Dendritic cell treated with granulocyte-macrophage colony-stimulating factor and Interleukin-4, amounts not matched to agents 40 ng/mL and 50 ng/mL, for 4 days (primary cell): ENCODE results near the gene PEX10.
"Not testable (repeated sequence)": the region's sequence is repeated elsewhere in the genome, so short reads cannot be mapped to it uniquely, and the experiment has no call there.

Experiments used
- H3K27ac Mint-ChIP-seq: one replicate; pipeline ENCODE4 v1.8.0; 2022; ENCODE audit warnings: mild to moderate bottlenecking, mixed read lengths
- H3K27me3 Mint-ChIP-seq: one replicate; pipeline ENCODE4 v1.8.0; 2022; ENCODE audit warnings: mild to moderate bottlenecking, mixed read lengths
- H3K36me3 Mint-ChIP-seq: one replicate; pipeline ENCODE4 v1.8.0; 2022; ENCODE audit warnings: low read depth, mixed read lengths
- H3K4me1 Mint-ChIP-seq: one replicate; pipeline ENCODE4 v1.8.0; 2022; ENCODE audit warnings: low read depth, mixed read lengths
- H3K4me3 Mint-ChIP-seq: one replicate; pipeline ENCODE4 v1.8.0; 2022; ENCODE audit warnings: mild to moderate bottlenecking, moderate library complexity, mixed read lengths
- H3K9me3 Mint-ChIP-seq: one replicate; pipeline ENCODE4 v1.8.0; 2022; ENCODE audit warnings: mixed read lengths
- intact Hi-C: fragments of 100-400 bp; cut with micrococcal nuclease; formaldehyde crosslinking; loops from one replicate; pipeline ENCODE4 v1.15.0; 2022

Gene PEX10

GRCh38 chr1:2447276-2448097 is 35.1 kb upstream of the PEX10 start:
- intact Hi-C loops, result no loop called here
- H3K27ac Mint-ChIP-seq, result no peak overlapping the region

GRCh38 chr1:2446861-2447260 is 34.5 kb upstream of the PEX10 start:
- H3K4me1 Mint-ChIP-seq, result no peaks in the 10 kb centered on the region
- intact Hi-C loops, result no loop called here
- H3K27me3 Mint-ChIP-seq, result peaks cover 44% of the 10 kb centered on the region
- no peak overlapping the region for H3K4me3 Mint-ChIP-seq
- H3K9me3 Mint-ChIP-seq, result no peaks in the 10 kb centered on the region
- H3K27ac Mint-ChIP-seq, result no peak overlapping the region
- no peaks in the 10 kb centered on the region for H3K36me3 Mint-ChIP-seq

More at GRCh38 chr1:2447276-2448097, 35.1 kb upstream of the PEX10 start:
- Mint-ChIP-seq H3K27me3 (peaks cover 39% of the 10 kb centered on the region), H3K4me1 (no peaks in the 10 kb centered on the region), H3K4me3 (no peak overlapping the region), H3K36me3 (no peaks in the 10 kb centered on the region), H3K9me3 (no peaks in the 10 kb centered on the region)

GRCh38 chr1:2446394-2446793 is 34.0 kb upstream of the PEX10 start:
- peaks cover 44% of the 10 kb centered on the region for H3K27me3 Mint-ChIP-seq
- H3K27ac Mint-ChIP-seq, result no peak overlapping the region
- no peak overlapping the region for H3K4me3 Mint-ChIP-seq
- H3K9me3 Mint-ChIP-seq, result no peaks in the 10 kb centered on the region
- H3K36me3 Mint-ChIP-seq, result no peaks in the 10 kb centered on the region
- intact Hi-C loops, result no loop called here
- H3K4me1 Mint-ChIP-seq, result no peaks in the 10 kb centered on the region

- Mint-ChIP-seq H3K27ac (no peak overlapping the region), H3K36me3 (no peaks in the 10 kb centered on the region), H3K9me3 (no peaks in the 10 kb centered on the region), H3K4me3 (no peak overlapping the region), H3K27me3 (peaks cover 44% of the 10 kb centered on the region), H3K4me1 (no peaks in the 10 kb centered on the region)
- intact Hi-C loops, result no loop called here
Measured at GRCh38 chr1:2445823-2446215, 33.5 kb upstream of the PEX10 start.

GRCh38 chr1:2445162-2445822 is 32.9 kb upstream of the PEX10 start:
- Mint-ChIP-seq H3K4me1 (no peaks in the 10 kb centered on the region), H3K27me3 (peaks cover 44% of the 10 kb centered on the region), H3K36me3 (no peaks in the 10 kb centered on the region), H3K27ac (no peak overlapping the region), H3K4me3 (no peak overlapping the region), H3K9me3 (no peaks in the 10 kb centered on the region)
- intact Hi-C loops, result no loop called here

- H3K4me3 Mint-ChIP-seq, result no peak overlapping the region
- H3K9me3 Mint-ChIP-seq, result no peaks in the 10 kb centered on the region
- intact Hi-C loops, result no loop called here
- H3K36me3 Mint-ChIP-seq, result no peaks in the 10 kb centered on the region
- H3K27ac Mint-ChIP-seq, result no peak overlapping the region
- H3K27me3 Mint-ChIP-seq, result peaks cover 44% of the 10 kb centered on the region
- no peaks in the 10 kb centered on the region for H3K4me1 Mint-ChIP-seq
Measured at GRCh38 chr1:2444138-2444591, 31.8 kb upstream of the PEX10 start.

GRCh38 chr1:2443277-2444137 is 31.1 kb upstream of the PEX10 start:
- H3K27ac Mint-ChIP-seq, result no peak overlapping the region
- no peaks in the 10 kb centered on the region for H3K4me1 Mint-ChIP-seq
- intact Hi-C loops, result no loop called here
- peaks cover 44% of the 10 kb centered on the region for H3K27me3 Mint-ChIP-seq
- H3K4me3 Mint-ChIP-seq, result no peak overlapping the region
- H3K36me3 Mint-ChIP-seq, result no peaks in the 10 kb centered on the region
- no peaks in the 10 kb centered on the region for H3K9me3 Mint-ChIP-seq

- Mint-ChIP-seq H3K36me3 (no peaks in the 10 kb centered on the region), H3K9me3 (no peaks in the 10 kb centered on the region), H3K4me3 (no peak overlapping the region), H3K27ac (no peak overlapping the region), H3K4me1 (no peaks in the 10 kb centered on the region), H3K27me3 (peaks cover 39% of the 10 kb centered on the region)
- intact Hi-C loops, result no loop called here
Measured at GRCh38 chr1:2442661-2443060, 30.3 kb upstream of the PEX10 start.

- Mint-ChIP-seq H3K9me3 (no peaks in the 10 kb centered on the region), H3K4me1 (no peaks in the 10 kb centered on the region), H3K36me3 (no peaks in the 10 kb centered on the region), H3K27me3 (peaks cover 31% of the 10 kb centered on the region), H3K4me3 (no peak overlapping the region), H3K27ac (no peak overlapping the region)
- intact Hi-C loops, result no loop called here
Measured at GRCh38 chr1:2441746-2442145, 29.4 kb upstream of the PEX10 start.

- H3K36me3 Mint-ChIP-seq, H3K9me3 Mint-ChIP-seq, intact Hi-C loops, H3K27ac Mint-ChIP-seq, H3K4me3 Mint-ChIP-seq, H3K4me1 Mint-ChIP-seq: not testable (repeated sequence)
- H3K27me3 Mint-ChIP-seq, result peaks cover 30% of the 10 kb centered on the region
Measured at GRCh38 chr1:2440346-2440745, 28.0 kb upstream of the PEX10 start.

- H3K36me3 Mint-ChIP-seq, result no peaks in the 10 kb centered on the region
- H3K27me3 Mint-ChIP-seq, result peaks cover 26% of the 10 kb centered on the region
- H3K4me3 Mint-ChIP-seq, result no peak overlapping the region
- no peaks in the 10 kb centered on the region for H3K9me3 Mint-ChIP-seq
- H3K4me1 Mint-ChIP-seq, result no peaks in the 10 kb centered on the region
- no peak overlapping the region for H3K27ac Mint-ChIP-seq
- intact Hi-C loops, result no loop called here
Measured at GRCh38 chr1:2439369-2439768, 27.0 kb upstream of the PEX10 start.

GRCh38 chr1:2438641-2439040 is 26.3 kb upstream of the PEX10 start:
- Mint-ChIP-seq H3K9me3 (no peaks in the 10 kb centered on the region), H3K4me1 (no peaks in the 10 kb centered on the region), H3K27ac (no peak overlapping the region), H3K27me3 (peaks cover 21% of the 10 kb centered on the region), H3K4me3 (no peak overlapping the region), H3K36me3 (no peaks in the 10 kb centered on the region)
- intact Hi-C loops, result no loop called here

- Mint-ChIP-seq H3K36me3 (no peaks in the 10 kb centered on the region), H3K4me1 (no peaks in the 10 kb centered on the region), H3K27ac (no peak overlapping the region), H3K27me3 (peaks cover 19% of the 10 kb centered on the region), H3K4me3 (no peak overlapping the region), H3K9me3 (no peaks in the 10 kb centered on the region)
- intact Hi-C loops, result no loop called here
Measured at GRCh38 chr1:2438038-2438437, 25.7 kb upstream of the PEX10 start.

GRCh38 chr1:2437617-2438016 is 25.3 kb upstream of the PEX10 start:
- Mint-ChIP-seq H3K4me1 (no peaks in the 10 kb centered on the region), H3K27ac (no peak overlapping the region), H3K4me3 (no peak overlapping the region), H3K36me3 (no peaks in the 10 kb centered on the region), H3K9me3 (no peaks in the 10 kb centered on the region), H3K27me3 (peaks cover 14% of the 10 kb centered on the region)
- intact Hi-C loops, result no loop called here
